Endometrial microvascular endothelial cells (primary cell): ENCODE data around the gene RAB3D. TPM values are rescaled to one million over a fixed set of nuclear protein-coding genes. Genes with fewer than 3 reads are reported as not detected.
"Not testable (repeated sequence)": the region's sequence is repeated elsewhere in the genome, so short reads cannot be mapped to it uniquely, and the experiment has no call there.

Source experiments
- in situ Hi-C: cut with HindIII; loops from 2 replicates; pipeline ENCODE4 v1.10.0; 2017; ENCODE audit warnings: low sequenced_read_pairs, low pct_unique_long_range_greater_than_20kb; ENCODE audit errors: inconsistent ontology term
- total RNA-seq: library from RNA; depleted of rRNA; stranded (reverse); fragments of >200 nt; gene quantifications from one replicate; pipeline ENCODE4 v1.2.3, GENCODE V29; 2015; ENCODE audit errors: inconsistent ontology term

RAB3D gene
- total RNA-seq, 1 donor from 2014 or later: 47.8 TPM

- in situ Hi-C loops: no loop called here
These were observed 18.0 kb downstream of the RAB3D start for GRCh38 chr19:11321191-11322126.

- in situ Hi-C loops: not testable (repeated sequence)
These were observed 19.0 kb downstream of the RAB3D start for GRCh38 chr19:11320278-11320995.

GRCh38 chr19:11306337-11306736 is 33.1 kb downstream of the RAB3D start:
- in situ Hi-C loops: no loop called here

GRCh38 chr19:11304936-11305335 is 34.5 kb downstream of the RAB3D start:
- in situ Hi-C loops: no loop called here

- in situ Hi-C loops: no loop called here
These were observed 38.7 kb downstream of the RAB3D start for GRCh38 chr19:11300811-11301120.

- in situ Hi-C loops: no loop called here
These were observed 39.3 kb downstream of the RAB3D start for GRCh38 chr19:11299946-11300810.

- in situ Hi-C loops: no loop called here
These were observed 43.2 kb downstream of the RAB3D start for GRCh38 chr19:11296264-11296663.

- in situ Hi-C loops: no loop called here
These were observed 43.7 kb downstream of the RAB3D start, which contains the start of gene TSPAN16 for GRCh38 chr19:11295665-11296245. TSPAN16 (plus strand) TSS chr19:11296160; CDS start chr19:11296298, 138 bp downstream.

GRCh38 chr19:11295180-11295579 is 44.3 kb downstream of the RAB3D start:
- in situ Hi-C loops: no loop called here

GRCh38 chr19:11293433-11294389 is 45.7 kb downstream of the RAB3D start:
- in situ Hi-C loops: no loop called here

- in situ Hi-C loops: no loop called here
These were observed 47.5 kb downstream of the RAB3D start for GRCh38 chr19:11291991-11292390.

- in situ Hi-C loops: no loop called here
These were observed 48.0 kb downstream of the RAB3D start for GRCh38 chr19:11291415-11291814.

- in situ Hi-C loops: no loop called here
These were observed 49.2 kb downstream of the RAB3D start for GRCh38 chr19:11290256-11290655.

- in situ Hi-C loops: no loop called here
These were observed 51.1 kb downstream of the RAB3D start for GRCh38 chr19:11288349-11288748.

GRCh38 chr19:11286312-11286974 is 53.0 kb downstream of the RAB3D start:
- in situ Hi-C loops: no loop called here

GRCh38 chr19:11284515-11284914 is 54.9 kb downstream of the RAB3D start:
- in situ Hi-C loops: no loop called here

- in situ Hi-C loops: no loop called here
These were observed 58.0 kb downstream of the RAB3D start for GRCh38 chr19:11281356-11282049.
